Neuronal stem cell (in vitro differentiated cells): ENCODE data around the gene PPM1D.

Source experiments
- DNase-seq: peaks from one replicate; pipeline ENCODE4 v3.0.0-alpha.2; 2013; ENCODE audit warnings: low spot score
- H2AFZ ChIP-seq: one replicate; pipeline ENCODE4 v1.6.1; 2013; ENCODE audit warnings: mild to moderate bottlenecking, low read length, inconsistent platforms
- H2AK5ac ChIP-seq: 2 replicates; pipeline ENCODE4 v1.6.1; 2013; ENCODE audit warnings: low read depth, mild to moderate bottlenecking, inconsistent platforms, low read length, moderate library complexity, mixed read lengths
- H2BK120ac ChIP-seq: 2 replicates; pipeline ENCODE4 v1.6.1; 2013; ENCODE audit warnings: low read depth, mild to moderate bottlenecking, inconsistent platforms, low read length, moderate library complexity, mixed read lengths
- H2BK12ac ChIP-seq: one replicate; pipeline ENCODE4 v1.6.1; 2013; ENCODE audit warnings: low read length, inconsistent platforms
- H2BK15ac ChIP-seq: 2 replicates; pipeline ENCODE4 v1.6.1; 2013; ENCODE audit warnings: mild to moderate bottlenecking, low read length, inconsistent platforms, mixed read lengths
- H2BK5ac ChIP-seq: one replicate; pipeline ENCODE4 v1.6.1; 2013; ENCODE audit warnings: inconsistent platforms, mild to moderate bottlenecking, low read length, moderate library complexity
- H3K14ac ChIP-seq: one replicate; pipeline ENCODE4 v1.6.1; 2013; ENCODE audit warnings: low read length, inconsistent platforms
- H3K18ac ChIP-seq: 2 replicates; pipeline ENCODE4 v1.6.1; 2013; ENCODE audit warnings: low read length, inconsistent platforms
- H3K23ac ChIP-seq: 2 replicates; pipeline ENCODE4 v1.6.1; 2013; ENCODE audit warnings: low read depth, mild to moderate bottlenecking, mixed read lengths, low read length, inconsistent platforms; ENCODE audit not compliant: poor library complexity
- H3K27ac ChIP-seq: replicated peaks from 3 replicates; pipeline ENCODE4 v1.5.1; 2013; ENCODE audit warnings: low read length, inconsistent platforms
- H3K27me3 ChIP-seq, 3 experiments: 2 replicates each; pipeline ENCODE4 v1.6.1; 2013; ENCODE audit warnings: low read length in 3 of 3, mild to moderate bottlenecking in 2 of 3, inconsistent platforms in 1 of 3, low read depth in 1 of 3, mixed read lengths in 1 of 3, moderate library complexity in 1 of 3; ENCODE audit not compliant: control insufficient read depth in 3 of 3, insufficient read depth in 3 of 3
- H3K36me3 ChIP-seq, 2 donors: replicated peaks in 1 of 2; 2 replicates each; pipeline ENCODE4 v1.6.1; 2013; ENCODE audit warnings: low read length in 2 of 2; ENCODE audit not compliant: control insufficient read depth in 2 of 2, insufficient read depth in 2 of 2
- H3K4ac ChIP-seq: 2 replicates; pipeline ENCODE4 v1.6.1; 2013; ENCODE audit warnings: inconsistent platforms, mild to moderate bottlenecking, low read length, moderate library complexity
- H3K4me1 ChIP-seq, 2 donors: 1 replicate in 1 of 2; 2 replicates in 1 of 2; pipeline ENCODE4 v1.6.1; 2013; ENCODE audit warnings: low read length in 2 of 2, low read depth in 1 of 2; ENCODE audit not compliant: control insufficient read depth in 2 of 2, insufficient read depth in 1 of 2
- H3K4me2 ChIP-seq: one replicate; pipeline ENCODE4 v1.6.1; 2013; ENCODE audit warnings: mild to moderate bottlenecking, low read length, inconsistent platforms; ENCODE audit not compliant: insufficient read depth, poor library complexity, severe bottlenecking
- H3K4me3 ChIP-seq, 2 donors: 2 replicates each; pipeline ENCODE4 v1.5.1; 2013; ENCODE audit warnings: low read length in 2 of 2, mild to moderate bottlenecking in 2 of 2, inconsistent platforms in 1 of 2, moderate library complexity in 1 of 2
- H3K79me1 ChIP-seq: one replicate; pipeline ENCODE4 v1.6.1; 2013; ENCODE audit warnings: low read depth, mild to moderate bottlenecking, inconsistent platforms, low read length, moderate library complexity
- H3K9ac ChIP-seq: one replicate; pipeline ENCODE4 v1.6.1; 2013; ENCODE audit warnings: mild to moderate bottlenecking, low read depth, low read length, inconsistent platforms; ENCODE audit not compliant: poor library complexity
- H3K9me3 ChIP-seq, 2 donors: replicated peaks in 1 of 2; 2 replicates each; pipeline versions ENCODE3 to v1.6.1; 2013; ENCODE audit warnings: low read length in 2 of 2, mild to moderate bottlenecking in 2 of 2, inconsistent platforms in 1 of 2, low read depth in 1 of 2, mixed read lengths in 1 of 2, moderate library complexity in 1 of 2; ENCODE audit not compliant: control insufficient read depth in 2 of 2, insufficient read depth in 1 of 2
- H4K8ac ChIP-seq: one replicate; pipeline ENCODE4 v1.6.1; 2013; ENCODE audit warnings: low read depth, mild to moderate bottlenecking, inconsistent platforms, low read length, moderate library complexity
- H4K91ac ChIP-seq: one replicate; pipeline ENCODE4 v1.6.1; 2013; ENCODE audit warnings: low read length, low read depth, mild to moderate bottlenecking, inconsistent platforms; ENCODE audit not compliant: poor library complexity
- WGBS, 2 donors: extraction: QIAGEN DNeasy Blood & Tissue Kit; methylation state at CpG; one replicate each; pipeline ENCODE4 v1.1.7; 2013; ENCODE audit warnings: missing lambda C conversion rate in 2 of 2, mixed read lengths in 1 of 2; ENCODE audit not compliant: insufficient read length in 2 of 2, insufficient replicate concordance in 1 of 2; ENCODE audit errors: extremely low coverage in 2 of 2; 5-methylcytosine and 5-hydroxymethylcytosine counted together

PPM1D gene

DNA sequence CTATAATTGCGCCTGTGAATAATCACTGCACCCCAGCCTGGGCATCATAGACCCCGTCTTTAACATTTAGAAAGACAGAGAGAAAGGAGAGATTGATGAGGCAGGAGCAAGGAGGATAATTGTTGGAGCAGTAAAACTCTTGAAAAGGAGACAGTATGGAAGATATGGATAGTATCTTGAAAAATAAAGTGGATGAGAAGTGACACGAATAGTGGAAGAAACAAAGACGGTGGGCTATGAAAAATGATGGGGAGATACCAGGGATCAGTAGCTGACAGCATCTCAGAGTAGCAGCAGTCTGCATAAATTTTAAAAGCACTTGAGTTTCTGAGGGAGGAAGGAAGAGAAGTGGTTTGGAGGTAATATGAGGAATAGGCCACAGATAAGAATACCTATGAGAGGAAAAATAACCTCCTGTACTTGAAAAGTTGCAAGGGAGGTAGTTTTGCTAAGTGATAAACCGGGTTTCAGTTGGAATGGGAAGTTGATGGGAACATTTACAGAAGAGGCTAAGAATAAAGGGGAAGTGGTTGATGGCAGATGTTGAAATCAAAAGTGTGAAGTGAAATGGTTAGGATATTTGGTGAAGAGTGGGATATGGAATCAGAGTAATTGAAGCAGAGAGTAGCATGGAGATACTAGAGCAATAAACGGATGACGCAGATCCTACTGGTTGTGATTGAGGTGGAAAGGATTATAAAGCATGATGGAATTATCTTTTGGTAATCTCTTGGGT is 1.8 kb upstream of the PPM1D start:
- no peak overlapping the region for H4K91ac ChIP-seq
- no peak overlapping the region for H2BK120ac ChIP-seq
- H4K8ac ChIP-seq: no peak overlapping the region
- H2BK12ac ChIP-seq: no peak overlapping the region
- H3K4me2 ChIP-seq: no peak overlapping the region
- H2BK15ac ChIP-seq: no peak overlapping the region
- H3K36me3 ChIP-seq: no peaks in the 10 kb centered on the region
- no peaks in the 10 kb centered on the region for H3K27me3 ChIP-seq
- H3K9ac ChIP-seq: no peak overlapping the region
- no peak overlapping the region for H3K18ac ChIP-seq
- H3K27ac ChIP-seq: no peak overlapping the region
- H3K23ac ChIP-seq: no peak overlapping the region
- no peak overlapping the region for H3K4me3 ChIP-seq
- no peak overlapping the region for H2AK5ac ChIP-seq
- H3K79me1 ChIP-seq: peaks cover 5% of the 10 kb centered on the region
- H3K4ac ChIP-seq: no peak overlapping the region
- peak overlapping the region; percentile 19 for H2AFZ ChIP-seq
- H3K14ac ChIP-seq: no peak overlapping the region
- H3K9me3 ChIP-seq: no peaks in the 10 kb centered on the region
- H2BK5ac ChIP-seq: no peak overlapping the region
- no peak for DNase-seq
- no CpG with 5 or more reads among the region's 7 CpGs for WGBS, 2 donors
- peaks cover 0 to 2% of the 10 kb centered on the region in 2 donors for H3K4me1 ChIP-seq

DNA sequence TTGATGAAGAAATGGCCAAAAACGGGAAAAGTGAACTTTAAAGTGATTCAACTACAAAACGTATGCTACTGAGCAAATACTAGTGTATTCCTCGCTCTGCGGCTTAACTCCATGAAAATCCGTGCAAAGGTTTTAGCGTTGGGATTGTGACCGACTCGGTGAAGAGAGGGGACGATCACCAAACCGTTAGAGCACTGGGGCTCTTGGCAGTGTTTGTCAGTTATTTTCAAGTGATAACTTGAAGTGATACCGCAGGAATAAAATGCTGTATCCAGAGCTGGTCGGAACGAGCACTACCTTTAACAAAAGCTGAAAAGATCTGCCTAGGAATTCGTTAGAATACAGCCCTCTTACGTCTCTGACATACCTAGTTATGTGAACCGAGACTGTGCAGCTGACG is 773 bp upstream of the PPM1D start:
- Histone ChIP-seq H3K4ac (no peak overlapping the region), H3K79me1 (peaks cover 5% of the 10 kb centered on the region), H3K27ac (peak overlapping the region; percentile 100), H3K4me3 (peak overlapping the region; percentile 85 to 91), H3K4me1 (peaks cover 0 to 2% of the 10 kb centered on the region in 2 donors), H4K8ac (no peak overlapping the region), H3K36me3 (peaks cover 0 to 2% of the 10 kb centered on the region in 2 donors), H2AFZ (peak overlapping the region; percentile 89), H3K23ac (no peak overlapping the region), H3K18ac (peak overlapping the region; percentile 100), H2BK15ac (no peak overlapping the region), H3K4me2 (peak overlapping the region; percentile 82), H2BK120ac (no peak overlapping the region), H3K27me3 (no peaks in the 10 kb centered on the region), H4K91ac (no peak overlapping the region), H2BK12ac (no peak overlapping the region), H3K9me3 (no peaks in the 10 kb centered on the region), H2AK5ac (no peak overlapping the region), H3K9ac (peak overlapping the region; percentile 94), H2BK5ac (peak overlapping the region; percentile 97), H3K14ac (peak overlapping the region; percentile 47)
- WGBS, 2 donors: no CpG with 5 or more reads among the region's 17 CpGs
- no peak for DNase-seq

DNA sequence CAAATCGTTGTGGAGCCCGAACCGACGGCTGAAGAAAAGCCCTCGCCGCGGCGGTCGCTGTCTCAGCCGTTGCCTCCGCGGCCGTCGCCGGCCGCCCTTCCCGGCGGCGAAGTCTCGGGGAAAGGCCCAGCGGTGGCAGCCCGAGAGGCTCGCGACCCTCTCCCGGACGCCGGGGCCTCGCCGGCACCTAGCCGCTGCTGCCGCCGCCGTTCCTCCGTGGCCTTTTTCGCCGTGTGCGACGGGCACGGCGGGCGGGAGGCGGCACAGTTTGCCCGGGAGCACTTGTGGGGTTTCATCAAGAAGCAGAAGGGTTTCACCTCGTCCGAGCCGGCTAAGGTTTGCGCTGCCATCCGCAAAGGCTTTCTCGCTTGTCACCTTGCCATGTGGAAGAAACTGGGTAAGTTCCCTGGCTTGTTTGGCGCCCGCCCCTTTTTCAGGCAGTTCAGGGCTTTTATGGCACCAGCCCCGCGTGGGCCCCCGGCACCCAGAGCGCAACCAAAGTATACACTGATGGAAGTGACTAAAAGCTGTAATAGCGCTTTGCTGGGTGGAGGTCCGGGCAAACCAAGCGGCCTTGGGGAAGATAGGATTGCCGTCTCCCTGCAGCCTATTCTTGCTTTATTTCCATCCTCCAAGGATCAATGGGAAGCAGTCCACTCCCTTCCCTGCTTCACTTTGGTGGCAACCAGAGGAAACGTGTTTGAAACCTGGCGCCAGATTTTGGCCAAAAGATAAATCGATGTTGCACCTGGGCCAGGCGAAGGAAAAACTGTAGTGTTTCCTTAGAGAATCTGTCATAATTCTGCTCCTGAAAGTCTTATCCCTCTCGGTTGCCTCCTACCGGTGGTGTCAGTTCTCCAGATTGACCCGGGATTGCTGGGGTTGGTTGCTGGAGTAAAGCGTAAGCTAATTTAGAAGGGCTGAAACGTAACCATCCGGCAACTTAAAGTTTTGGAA is 775 bp downstream of the PPM1D start:
- Histone ChIP-seq H3K36me3 (peaks cover 0 to 6% of the 10 kb centered on the region in 2 donors), H2AFZ (peak overlapping the region; percentile 93), H3K4me3 (peak overlapping the region; percentile 85 to 91), H3K4me1 (peaks cover 2 to 3% of the 10 kb centered on the region in 2 donors), H2BK15ac (peak overlapping the region; percentile 86), H2BK120ac (no peak overlapping the region), H3K4ac (peak overlapping the region; percentile 1), H2BK5ac (peak overlapping the region; percentile 96), H4K91ac (no peak overlapping the region), H3K27me3 (no peaks in the 10 kb centered on the region), H2AK5ac (peak overlapping the region; percentile 33), H3K9me3 (no peaks in the 10 kb centered on the region), H2BK12ac (no peak overlapping the region), H3K14ac (peak overlapping the region; percentile 49), H3K27ac (peak overlapping the region; percentile 88), H3K4me2 (peak overlapping the region; percentile 45), H3K18ac (peak overlapping the region; percentile 95), H4K8ac (no peak overlapping the region), H3K79me1 (peaks cover 8% of the 10 kb centered on the region), H3K9ac (peak overlapping the region; percentile 90), H3K23ac (peak overlapping the region; percentile 95)
- DNase-seq: peak; percentile 65
- WGBS, 2 donors: no CpG with 5 or more reads among the region's 69 CpGs
